Measurements from ENCODE around the gene PPP6R2. TPM values are rescaled to one million over a fixed set of nuclear protein-coding genes. Genes with fewer than 3 reads are reported as not detected.

PPP6R2 gene
- polyA plus RNA-seq, 1 donor (not counting 4 experiments of a cell fraction or from before 2014, with no cell fraction given) = 19.8 TPM

GRCh38 chr22:50459016-50459415 lies 115.9 kb downstream of the PPP6R2 start:
- peaks cover under 1% of the 10 kb centered on the region for H4K20me1 ChIP-seq (ENCODE audit: control insufficient read depth, extremely low read depth, insufficient read depth, low read length)
- no peaks in the 10 kb centered on the region for H3K79me2 ChIP-seq (ENCODE audit: control insufficient read depth, insufficient read depth, low read length)
- no peak overlapping the region for H3K4me3 ChIP-seq (ENCODE audit: control insufficient read depth in 2 of 3, extremely low read depth in 1 of 3, insufficient read depth in 2 of 3, low read depth in 1 of 3, low read length in 3 of 3)
- no peak overlapping the region for H3K4me2 ChIP-seq (ENCODE audit: control insufficient read depth, extremely low read depth, insufficient read depth, low read depth, low read length)
- dilution Hi-C loops (cut with MboI; ENCODE audit: extremely low pct_ligation_motif_present, low sequenced_read_pairs) = no loop called here
- no peak overlapping the region for H3K9ac ChIP-seq (ENCODE audit: control insufficient read depth, extremely low read depth, insufficient read depth, low read length)
- H3K27ac ChIP-seq (ENCODE audit: control insufficient read depth, insufficient read depth, low read length) = no peak overlapping the region
- FAIRE-seq (no peak), DNase-seq (ENCODE audit: low read depth, low spot score) (no peak)
- TF ChIP-seq EZH2 (IDR thresholded peaks at IDR 0.05; ENCODE audit: low read length) = no peak
- TF ChIP-seq, protein P1, sequence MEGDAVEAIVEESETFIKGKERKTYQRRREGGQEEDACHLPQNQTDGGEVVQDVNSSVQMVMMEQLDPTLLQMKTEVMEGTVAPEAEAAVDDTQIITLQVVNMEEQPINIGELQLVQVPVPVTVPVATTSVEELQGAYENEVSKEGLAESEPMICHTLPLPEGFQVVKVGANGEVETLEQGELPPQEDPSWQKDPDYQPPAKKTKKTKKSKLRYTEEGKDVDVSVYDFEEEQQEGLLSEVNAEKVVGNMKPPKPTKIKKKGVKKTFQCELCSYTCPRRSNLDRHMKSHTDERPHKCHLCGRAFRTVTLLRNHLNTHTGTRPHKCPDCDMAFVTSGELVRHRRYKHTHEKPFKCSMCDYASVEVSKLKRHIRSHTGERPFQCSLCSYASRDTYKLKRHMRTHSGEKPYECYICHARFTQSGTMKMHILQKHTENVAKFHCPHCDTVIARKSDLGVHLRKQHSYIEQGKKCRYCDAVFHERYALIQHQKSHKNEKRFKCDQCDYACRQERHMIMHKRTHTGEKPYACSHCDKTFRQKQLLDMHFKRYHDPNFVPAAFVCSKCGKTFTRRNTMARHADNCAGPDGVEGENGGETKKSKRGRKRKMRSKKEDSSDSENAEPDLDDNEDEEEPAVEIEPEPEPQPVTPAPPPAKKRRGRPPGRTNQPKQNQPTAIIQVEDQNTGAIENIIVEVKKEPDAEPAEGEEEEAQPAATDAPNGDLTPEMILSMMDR (optimal IDR thresholded peaks at IDR 0.05 in 1 of 3, IDR thresholded peaks at IDR 0.05 in 1 of 3, conservative IDR thresholded peaks at IDR 0.05 in 1 of 3; ENCODE audit: extremely low read depth in 1 of 3, insufficient read depth in 2 of 3, low read length in 3 of 3) = no peak
- peaks cover 53 to 63% of the 10 kb centered on the region in 2 experiments for H3K36me3 ChIP-seq (ENCODE audit: control insufficient read depth in 2 of 2, extremely low read depth in 1 of 2, insufficient read depth in 2 of 2, low read length in 2 of 2)
- no peak overlapping the region for H2AFZ ChIP-seq (ENCODE audit: control insufficient read depth, low read length)
- no peaks in the 10 kb centered on the region for H3K9me3 ChIP-seq (ENCODE audit: control insufficient read depth, low read depth, low read length)
- H3K27me3 ChIP-seq (ENCODE audit: control insufficient read depth, extremely low read depth, insufficient read depth, low read length) = no peaks in the 10 kb centered on the region
- peaks cover 8% of the 10 kb centered on the region for H3K4me1 ChIP-seq (ENCODE audit: control insufficient read depth, extremely low read depth, insufficient read depth, low read length)
- H3K9me1 ChIP-seq (ENCODE audit: control insufficient read depth, extremely low read depth, insufficient read depth, low read length) = no peaks in the 10 kb centered on the region

- dilution Hi-C loops (cut with MboI; ENCODE audit: extremely low pct_ligation_motif_present, low sequenced_read_pairs) = no loop called here
- H3K27ac ChIP-seq (ENCODE audit: control insufficient read depth, insufficient read depth, low read length) = no peak overlapping the region
These were observed 116.5 kb downstream of the PPP6R2 start for GRCh38 chr22:50459496-50460140.

More at GRCh38 chr22:50459496-50460140, 116.5 kb downstream of the PPP6R2 start:
- no peak for DNase-seq (ENCODE audit: low read depth, low spot score)
- FAIRE-seq = no peak
- Histone ChIP-seq H2AFZ (ENCODE audit: control insufficient read depth, low read length) (no peak overlapping the region), H4K20me1 (ENCODE audit: control insufficient read depth, extremely low read depth, insufficient read depth, low read length) (no peaks in the 10 kb centered on the region), H3K36me3 (ENCODE audit: control insufficient read depth in 2 of 2, extremely low read depth in 1 of 2, insufficient read depth in 2 of 2, low read length in 2 of 2) (peaks cover 50 to 69% of the 10 kb centered on the region in 2 experiments), H3K4me1 (ENCODE audit: control insufficient read depth, extremely low read depth, insufficient read depth, low read length) (peaks cover 8% of the 10 kb centered on the region), H3K9me1 (ENCODE audit: control insufficient read depth, extremely low read depth, insufficient read depth, low read length) (no peaks in the 10 kb centered on the region), H3K4me3 (ENCODE audit: control insufficient read depth in 2 of 3, extremely low read depth in 1 of 3, insufficient read depth in 2 of 3, low read depth in 1 of 3, low read length in 3 of 3) (no peak overlapping the region), H3K79me2 (ENCODE audit: control insufficient read depth, insufficient read depth, low read length) (no peaks in the 10 kb centered on the region), H3K9ac (ENCODE audit: control insufficient read depth, extremely low read depth, insufficient read depth, low read length) (no peak overlapping the region), H3K9me3 (ENCODE audit: control insufficient read depth, low read depth, low read length) (no peaks in the 10 kb centered on the region), H3K4me2 (ENCODE audit: control insufficient read depth, extremely low read depth, insufficient read depth, low read depth, low read length) (no peak overlapping the region), H3K27me3 (ENCODE audit: control insufficient read depth, extremely low read depth, insufficient read depth, low read length) (no peaks in the 10 kb centered on the region)
- no peak for TF ChIP-seq EZH2 (IDR thresholded peaks at IDR 0.05; ENCODE audit: low read length)
- TF ChIP-seq, protein P1 (optimal IDR thresholded peaks at IDR 0.05 in 1 of 3, IDR thresholded peaks at IDR 0.05 in 1 of 3, conservative IDR thresholded peaks at IDR 0.05 in 1 of 3; ENCODE audit: extremely low read depth in 1 of 3, insufficient read depth in 2 of 3, low read length in 3 of 3) = no peak

All from keratinocyte (primary cell).